Tibial nerve (tissue), 4 donors: ENCODE measurements around the gene THSD4.

Source experiments
- CTCF ChIP-seq, 5 experiments: fragments of 200-600 bp in 3 of 5; fragments of 450-650 bp in 2 of 5; sonication (generic) in 3 of 5; IDR thresholded peaks; one replicate each; pipeline ENCODE4 v1.5.1; 2016 to 2019; ENCODE audit warnings: antibody characterized with exemption in 5 of 5, mild to moderate bottlenecking in 3 of 5, moderate library complexity in 2 of 5
- EP300 ChIP-seq, 2 donors: sonication (generic); formaldehyde crosslinking; IDR thresholded peaks; one replicate each; pipeline ENCODE4 v1.6.1; 2017; ENCODE audit warnings: antibody characterized with exemption in 2 of 2, mild to moderate bottlenecking in 1 of 2

- TF ChIP-seq CTCF (IDR thresholded peaks at IDR 0.05), result no peak
- TF ChIP-seq EP300 (IDR thresholded peaks at IDR 0.05), result no peak
Measured at GRCh38 chr15:71444866-71445590, 329.8 kb downstream of the THSD4 start.
